GOT3 (cell line): ENCODE measurements around the gene OR56A4.

Experiments
- DNase-seq: peaks from one replicate; lab custom pipeline; 2025; ENCODE audit warnings: mixed read lengths; lab: John Stamatoyannopoulos, UW

Gene OR56A4, protein sequence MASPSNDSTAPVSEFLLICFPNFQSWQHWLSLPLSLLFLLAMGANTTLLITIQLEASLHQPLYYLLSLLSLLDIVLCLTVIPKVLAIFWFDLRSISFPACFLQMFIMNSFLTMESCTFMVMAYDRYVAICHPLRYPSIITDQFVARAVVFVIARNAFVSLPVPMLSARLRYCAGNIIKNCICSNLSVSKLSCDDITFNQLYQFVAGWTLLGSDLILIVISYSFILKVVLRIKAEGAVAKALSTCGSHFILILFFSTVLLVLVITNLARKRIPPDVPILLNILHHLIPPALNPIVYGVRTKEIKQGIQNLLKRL

DNA sequence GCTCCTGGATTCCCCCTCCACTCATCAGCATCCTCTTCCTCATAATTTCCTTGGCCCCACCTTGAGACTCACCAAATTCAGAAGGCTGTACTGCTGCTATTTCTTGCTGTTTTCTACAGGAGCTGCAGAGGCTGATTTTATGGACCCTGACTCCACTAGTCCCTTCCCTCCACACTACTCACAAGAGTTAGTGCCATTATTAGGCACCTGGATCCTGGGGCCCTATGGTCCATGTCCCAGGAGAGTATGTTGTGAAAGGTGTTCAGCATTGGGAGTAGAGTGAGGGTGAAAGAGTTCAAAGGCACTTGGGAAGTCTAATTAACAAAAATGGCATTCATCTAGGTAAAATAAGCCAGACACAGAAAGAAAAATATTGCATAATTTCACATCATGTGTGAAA is at the start of gene OR56A4:
OR56A4 (minus strand) TSS at position 101 of the 400 bp plus-strand sequence. CDS start 3,954 bp downstream, outside the sequence.
- DNase-seq = no peak

DNA sequence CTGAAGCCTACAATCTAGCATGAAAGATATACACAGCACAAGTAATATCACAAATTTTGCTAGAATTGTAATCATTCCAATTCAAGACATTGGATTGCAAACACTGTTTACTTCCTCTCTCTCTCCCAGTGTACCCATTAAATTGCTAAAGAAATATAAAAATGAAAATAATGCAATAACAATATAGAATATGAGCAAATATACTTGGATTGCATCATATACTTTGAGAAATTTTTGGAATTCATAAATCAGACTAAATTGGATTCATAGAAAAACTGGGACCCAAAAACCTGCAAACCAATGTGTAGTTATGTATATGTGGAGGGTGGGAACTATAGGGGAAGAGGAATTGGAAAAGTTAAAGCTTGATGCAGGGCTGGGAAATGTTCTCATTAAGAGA is 48.8 kb upstream of the OR56A4 start:
- no peak for DNase-seq

DNA sequence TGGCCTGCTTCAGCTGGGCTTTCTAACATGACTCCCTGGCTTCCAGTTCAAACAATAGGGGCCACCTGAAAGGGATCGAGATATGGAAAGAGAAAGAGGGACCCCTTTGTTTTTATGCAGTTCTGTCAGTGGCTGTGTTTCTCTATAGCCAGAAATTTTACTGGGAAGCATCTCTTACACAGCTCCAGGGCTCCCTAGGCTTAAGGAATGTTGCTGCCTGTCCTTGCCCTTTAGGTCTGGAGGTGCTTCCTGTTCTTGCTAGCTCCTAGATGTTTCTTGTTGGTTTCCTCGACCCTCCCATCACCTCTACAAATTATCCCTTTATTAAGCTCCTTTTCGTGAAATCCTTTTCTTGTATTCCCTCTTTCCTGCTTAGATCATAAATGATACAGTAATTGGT is 45.6 kb upstream of the OR56A4 start:
- no peak for DNase-seq

DNA sequence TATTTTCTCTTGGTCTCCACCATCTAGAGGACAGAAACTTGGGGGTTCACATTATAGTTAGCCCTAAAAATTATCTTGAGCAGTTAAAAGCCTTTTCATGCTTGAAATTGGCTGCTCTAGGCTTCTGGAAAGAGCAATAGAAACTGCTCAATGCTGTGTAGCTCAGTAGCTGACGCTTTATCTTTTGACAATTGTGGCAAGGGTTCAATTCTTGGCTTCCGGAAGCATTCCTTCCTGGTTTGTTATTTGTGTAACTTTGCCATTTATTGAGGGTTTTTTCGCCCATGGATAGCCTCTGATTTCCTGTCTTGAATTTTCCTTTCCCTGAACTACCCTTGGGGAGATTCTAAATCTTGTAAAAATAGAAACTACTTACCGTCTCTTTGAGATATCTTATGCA is 34.1 kb upstream of the OR56A4 start:
- DNase-seq = no peak

DNA sequence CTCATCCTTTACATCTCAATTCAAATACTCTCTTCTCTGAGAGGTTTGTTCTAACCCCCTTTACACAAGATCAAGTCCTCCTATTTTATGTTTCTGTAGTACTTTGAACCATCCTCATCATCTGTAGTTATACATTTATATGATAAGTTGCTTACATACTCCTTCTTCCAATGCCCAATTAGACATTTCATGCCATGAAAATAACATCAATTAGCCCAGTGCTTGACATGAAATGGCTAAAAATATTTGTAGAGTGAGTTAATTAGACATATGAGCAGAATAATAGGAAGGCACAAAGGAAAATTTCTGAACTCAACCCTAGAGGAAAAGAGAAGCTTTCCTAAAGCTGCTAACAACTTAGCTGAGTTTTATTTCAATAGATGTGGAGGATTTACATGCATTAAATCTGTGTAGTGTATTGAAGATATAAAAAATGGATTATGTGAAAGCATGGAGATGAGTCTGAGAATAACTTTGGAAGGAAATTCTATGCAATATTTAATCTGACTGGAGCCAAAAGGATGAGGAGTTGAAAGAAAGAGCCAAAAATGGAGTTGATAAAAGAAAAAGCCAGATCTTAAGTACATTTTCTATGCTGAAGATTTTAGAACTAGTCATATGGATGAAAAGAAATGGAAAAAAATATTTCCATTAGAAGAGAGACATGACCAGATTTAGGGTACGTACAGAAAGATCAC is 24.1 kb upstream of the OR56A4 start, which contains the start of gene OR56A1:
OR56A1 (minus strand) TSS at position 51 of the 698 bp plus-strand sequence. CDS start 3,066 bp downstream, outside the sequence.
- DNase-seq = no peak

DNA sequence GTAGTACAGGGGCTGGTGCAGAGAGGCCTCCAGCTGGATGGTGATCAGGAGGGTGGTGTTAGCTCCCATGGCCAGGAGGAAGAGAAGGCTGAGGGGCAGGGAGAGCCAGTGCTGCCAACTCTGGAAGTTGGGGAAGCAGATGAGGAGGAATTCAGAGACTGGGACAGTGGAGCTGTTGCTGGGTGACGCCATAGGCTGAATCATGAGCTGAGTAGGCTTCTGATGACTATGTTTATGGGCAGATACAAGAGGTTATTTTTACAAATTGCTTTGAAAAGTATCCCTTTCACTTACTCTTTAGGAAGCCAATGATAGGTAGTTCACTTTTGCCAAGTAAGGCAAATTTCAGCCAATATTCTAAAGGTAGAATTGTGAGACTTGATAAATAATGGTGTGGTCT is 20.8 kb upstream of the OR56A4 start:
- no peak for DNase-seq

DNA sequence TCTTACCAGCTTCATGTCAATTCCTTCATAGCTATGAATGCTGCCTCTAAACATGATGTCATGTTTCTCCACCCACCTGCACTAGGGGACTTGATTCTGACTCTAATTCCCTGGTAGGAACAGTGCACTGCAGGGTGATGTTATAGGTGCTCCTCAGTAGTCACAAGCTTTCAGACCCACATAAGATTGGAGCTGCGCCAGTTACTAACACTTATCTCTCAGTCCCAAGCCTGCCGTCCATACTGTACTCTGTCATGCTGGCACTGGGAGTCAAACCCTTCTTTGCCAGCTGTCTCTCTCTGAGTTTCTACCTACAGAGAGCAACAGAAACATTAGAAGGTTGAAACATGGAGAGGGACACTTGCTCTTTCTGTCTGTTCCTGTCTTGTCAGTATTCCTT is 18.3 kb upstream of the OR56A4 start:
- no peak for DNase-seq

DNA sequence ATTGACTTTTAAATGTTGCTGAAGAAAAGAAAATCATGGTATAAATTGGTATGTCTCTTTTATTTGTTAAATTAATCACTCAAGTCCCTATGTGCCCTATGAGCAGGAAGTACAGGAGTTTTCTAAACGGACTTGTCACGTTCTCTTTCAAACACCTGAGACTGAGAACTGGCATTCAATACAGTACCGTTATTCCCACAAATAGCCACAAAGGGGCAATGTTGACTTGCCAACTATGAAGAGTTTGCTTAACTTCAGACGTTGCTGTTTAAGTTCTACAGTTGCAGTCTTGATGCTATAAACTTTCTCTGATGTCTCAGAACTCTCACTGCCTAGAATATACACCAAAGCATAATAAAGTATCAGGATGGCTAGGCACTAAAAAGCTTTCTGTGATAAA is 16.2 kb upstream of the OR56A4 start:
- no peak for DNase-seq

DNA sequence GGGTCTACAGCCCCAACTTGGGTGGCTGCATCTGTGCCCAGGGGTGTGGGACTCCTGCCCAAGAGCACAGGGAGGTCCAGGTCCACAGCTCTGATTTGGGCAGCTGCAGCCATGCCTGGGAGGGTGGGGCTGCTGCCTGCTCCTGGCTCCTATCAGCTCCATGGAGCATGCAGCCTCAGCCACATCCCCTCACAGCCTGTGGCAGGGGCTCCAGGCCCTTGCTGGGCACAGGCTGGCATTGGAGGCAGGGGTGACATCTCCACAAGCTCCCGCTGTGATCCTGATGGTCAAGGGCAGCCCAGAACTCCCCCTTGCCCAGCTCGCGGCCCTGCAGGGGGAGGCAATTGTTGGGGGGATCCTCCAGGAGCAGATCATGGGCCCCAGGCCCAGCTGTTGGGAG is 6.3 kb upstream of the OR56A4 start:
- DNase-seq = no peak

DNA sequence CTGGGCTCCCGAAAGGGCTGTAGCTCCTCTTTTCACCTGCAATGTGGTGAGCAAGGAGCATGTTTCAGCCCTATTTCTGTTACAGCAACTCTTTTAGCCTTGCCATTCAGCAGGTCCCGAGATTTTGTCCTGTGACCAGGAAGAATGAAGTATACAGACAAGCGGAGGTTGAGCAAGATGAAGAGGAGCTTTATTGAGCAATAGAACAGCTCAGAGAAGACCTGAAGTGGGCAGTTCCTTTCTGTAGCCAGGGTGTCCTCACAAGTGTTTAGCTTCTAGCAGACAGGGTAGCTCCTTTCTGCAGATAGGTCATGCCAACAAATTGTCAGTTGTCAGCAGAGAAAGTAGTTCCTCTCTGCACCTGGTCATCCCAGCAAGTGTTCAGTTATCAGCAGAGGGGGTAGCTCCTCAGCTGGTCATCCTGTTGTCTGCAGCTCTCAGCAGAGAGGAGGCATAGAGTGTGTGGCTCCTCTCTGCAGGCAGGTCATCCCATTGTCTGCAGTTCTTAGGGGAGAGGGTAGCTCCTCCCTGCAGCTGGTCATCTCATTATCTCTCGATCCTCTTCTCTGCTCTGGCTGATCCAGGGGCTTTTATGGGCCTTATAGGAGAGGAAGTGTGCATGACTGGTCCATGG is 5.4 kb upstream of the OR56A4 start:
- DNase-seq = no peak

DNA sequence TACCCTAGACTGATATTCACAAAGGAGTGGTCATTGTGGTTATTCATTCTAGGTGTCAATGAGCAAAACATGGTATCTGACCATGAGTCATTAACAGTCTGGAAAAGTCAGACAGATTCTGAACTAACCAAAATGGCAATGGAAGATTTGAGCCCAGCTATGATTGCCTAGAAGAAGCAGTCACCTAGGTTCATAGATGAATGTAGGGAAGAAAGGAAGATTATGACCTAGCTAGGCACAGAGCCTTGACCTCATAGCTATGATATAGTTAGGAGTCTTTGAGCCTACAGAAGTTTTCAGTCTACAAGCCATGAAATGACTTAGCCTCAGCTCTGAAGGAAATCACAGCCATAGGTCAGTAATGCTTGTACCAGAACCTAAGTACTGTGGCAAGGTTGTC is 351 bp downstream of the OR56A4 start:
- no peak for DNase-seq

DNA sequence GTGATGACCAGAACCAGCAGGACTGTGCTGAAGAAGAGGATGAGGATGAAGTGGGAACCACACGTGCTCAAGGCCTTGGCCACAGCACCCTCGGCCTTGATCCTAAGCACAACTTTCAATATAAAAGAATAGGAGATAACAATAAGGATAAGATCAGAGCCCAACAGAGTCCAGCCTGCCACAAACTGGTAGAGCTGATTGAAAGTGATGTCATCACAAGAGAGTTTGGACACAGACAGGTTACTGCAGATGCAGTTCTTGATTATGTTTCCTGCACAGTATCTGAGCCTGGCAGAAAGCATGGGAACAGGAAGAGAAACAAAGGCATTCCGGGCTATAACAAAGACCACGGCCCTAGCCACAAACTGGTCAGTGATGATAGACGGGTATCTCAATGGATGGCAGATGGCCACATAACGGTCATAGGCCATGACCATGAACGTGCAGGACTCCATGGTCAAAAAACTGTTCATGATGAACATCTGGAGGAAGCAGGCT is 4.5 kb downstream of the OR56A4 start:
- DNase-seq = no peak

DNA sequence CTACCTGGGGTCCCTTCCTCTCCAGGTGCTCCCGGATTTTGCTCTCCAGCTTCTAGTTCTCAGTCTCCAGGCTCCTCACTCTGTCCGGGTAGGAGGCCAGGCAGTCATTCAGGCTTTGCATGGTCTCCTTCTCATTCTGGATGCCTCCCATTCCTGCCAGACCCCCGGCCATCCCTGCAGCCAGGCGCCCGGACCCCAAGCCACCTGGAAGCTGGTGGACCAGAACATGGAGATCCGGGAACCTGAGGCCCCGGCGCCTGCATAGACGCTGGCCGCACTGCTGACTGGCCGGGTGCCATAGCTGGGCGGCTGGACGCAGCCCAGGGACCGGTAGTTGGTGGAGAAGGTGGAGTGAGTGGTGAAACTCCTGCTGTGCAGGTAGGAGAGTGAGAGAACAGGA is 12.0 kb downstream of the OR56A4 start:
- DNase-seq = no peak

DNA sequence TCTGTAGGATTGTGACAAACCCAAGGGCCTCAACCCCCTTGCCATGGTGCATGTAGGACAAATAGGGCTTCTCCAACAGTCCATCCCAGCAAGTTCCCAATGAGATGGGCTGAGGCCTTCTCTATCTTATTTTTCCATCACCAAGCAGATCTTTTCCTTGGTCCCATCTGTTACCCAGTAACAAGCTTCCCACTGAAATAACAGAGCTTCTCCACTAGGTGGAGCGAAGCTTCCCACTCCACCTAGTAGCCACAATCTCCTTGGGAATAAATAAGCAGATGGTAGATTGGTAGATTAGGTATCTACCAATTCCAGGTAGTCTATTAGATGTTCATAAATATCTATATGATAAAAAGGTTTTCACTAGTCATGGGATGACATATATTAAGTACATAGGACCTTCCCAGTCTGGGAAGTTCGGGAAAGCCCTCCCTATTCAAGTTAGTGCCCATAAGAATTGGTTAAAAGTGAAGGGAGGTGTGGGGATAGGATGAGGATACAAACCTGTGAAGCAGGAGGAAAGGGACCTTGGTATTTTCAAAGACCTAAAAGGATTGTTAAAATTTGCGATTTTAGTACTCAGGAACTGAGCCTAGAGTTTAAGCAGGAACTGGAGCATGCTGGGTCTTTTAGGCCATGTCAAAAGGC is 14.0 kb downstream of the OR56A4 start:
- no peak for DNase-seq

DNA sequence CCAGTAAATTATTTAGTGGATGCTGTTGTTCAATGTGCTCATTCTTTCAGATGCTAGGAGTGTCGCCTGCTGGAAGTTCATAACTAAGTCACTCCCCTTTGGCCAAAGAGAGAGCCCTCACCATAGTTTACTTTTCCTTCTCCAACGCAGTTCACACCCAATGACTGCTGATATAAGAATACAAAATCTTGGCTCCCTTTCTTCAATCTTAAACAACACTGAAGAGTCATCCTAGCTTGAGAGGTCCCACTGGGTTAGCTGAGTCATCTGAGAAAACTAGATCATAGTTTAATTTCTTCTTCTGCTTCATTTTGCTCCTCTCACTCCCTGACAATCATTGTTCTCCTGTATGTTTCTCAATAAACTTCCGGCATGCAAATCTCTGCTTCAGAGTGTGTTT is 14.6 kb downstream of the OR56A4 start:
- DNase-seq = no peak

DNA sequence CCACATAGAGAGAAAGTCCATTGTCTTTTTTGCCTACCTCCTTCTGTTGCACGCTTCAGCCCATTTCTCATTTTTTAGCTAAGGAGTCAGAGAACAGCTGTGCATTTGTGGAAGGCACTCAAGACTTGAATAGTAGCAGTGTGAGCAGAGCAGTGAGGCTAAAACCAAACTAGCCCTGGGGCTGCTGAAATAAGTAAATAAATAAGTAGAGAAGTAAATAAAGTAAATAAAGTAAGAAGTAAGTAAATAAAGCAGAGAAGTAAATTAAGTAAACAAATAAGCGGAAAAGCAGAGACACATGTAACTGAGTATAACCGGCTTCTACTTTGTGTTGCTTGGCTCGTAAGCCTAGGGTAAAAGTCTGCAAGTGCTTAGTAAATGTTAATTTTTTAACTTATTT is 17.5 kb downstream of the OR56A4 start:
- no peak for DNase-seq

DNA sequence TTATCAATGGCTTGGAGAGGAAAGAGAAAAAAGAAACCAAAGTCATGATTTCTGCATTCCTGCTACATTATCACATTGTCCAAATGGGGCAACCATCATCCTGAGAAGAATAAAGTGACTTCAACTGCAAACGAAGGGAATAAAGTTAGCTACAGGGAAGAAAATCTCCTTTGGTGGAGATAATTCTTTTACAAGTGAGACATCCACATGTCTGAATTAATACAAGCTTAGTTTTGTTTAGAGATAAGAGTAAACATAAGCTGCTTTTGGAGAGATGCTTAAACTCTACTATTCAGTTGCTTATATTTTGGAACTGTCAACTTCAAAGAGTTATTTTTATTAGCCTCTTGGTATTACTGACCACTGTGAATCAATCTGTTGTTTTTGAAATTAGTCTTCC is 19.9 kb downstream of the OR56A4 start, which contains the start of gene OR52L1:
OR52L1 (minus strand) TSS at position 101 of the 400 bp plus-strand sequence; CDS start at position 46, 55 bp downstream.
- DNase-seq = no peak

DNA sequence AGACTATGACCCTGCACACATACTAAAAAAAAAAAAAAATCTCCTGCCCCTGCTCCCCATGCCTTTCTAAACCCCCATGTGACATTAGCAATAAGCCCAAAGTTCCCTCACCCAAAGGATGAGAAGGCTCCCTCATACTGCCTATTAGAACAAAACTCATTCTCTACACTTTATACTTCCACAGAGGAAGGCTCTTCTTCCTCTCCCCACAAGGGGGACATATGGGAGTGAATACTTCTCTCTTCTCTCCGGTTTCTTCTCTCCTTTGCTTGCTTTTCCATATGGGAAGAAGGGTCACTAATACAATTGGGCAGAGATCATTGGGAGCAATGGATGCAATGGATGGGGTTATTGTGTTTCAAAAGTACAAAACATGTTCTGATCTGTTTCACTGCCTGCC is 23.3 kb downstream of the OR56A4 start:
- no peak for DNase-seq

DNA sequence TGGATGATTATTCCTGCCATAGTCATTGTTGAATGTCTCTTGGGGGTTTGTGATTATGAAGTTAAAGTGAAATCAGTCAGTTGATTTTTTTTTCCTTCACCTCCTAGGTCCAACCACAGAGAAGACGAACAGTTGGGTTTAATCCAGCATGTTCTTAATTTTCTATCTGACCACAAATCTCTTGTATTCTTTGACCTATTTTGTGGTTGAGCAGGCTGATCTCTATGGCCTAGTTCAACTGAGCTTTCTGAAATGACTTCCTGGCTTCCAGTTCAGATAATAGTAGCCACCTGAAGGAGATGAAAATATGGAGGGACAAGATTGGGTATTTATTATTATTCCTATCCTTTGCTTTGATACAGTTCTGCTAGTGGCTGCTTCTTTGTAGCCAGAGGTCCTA is 33.2 kb downstream of the OR56A4 start:
- no peak for DNase-seq

DNA sequence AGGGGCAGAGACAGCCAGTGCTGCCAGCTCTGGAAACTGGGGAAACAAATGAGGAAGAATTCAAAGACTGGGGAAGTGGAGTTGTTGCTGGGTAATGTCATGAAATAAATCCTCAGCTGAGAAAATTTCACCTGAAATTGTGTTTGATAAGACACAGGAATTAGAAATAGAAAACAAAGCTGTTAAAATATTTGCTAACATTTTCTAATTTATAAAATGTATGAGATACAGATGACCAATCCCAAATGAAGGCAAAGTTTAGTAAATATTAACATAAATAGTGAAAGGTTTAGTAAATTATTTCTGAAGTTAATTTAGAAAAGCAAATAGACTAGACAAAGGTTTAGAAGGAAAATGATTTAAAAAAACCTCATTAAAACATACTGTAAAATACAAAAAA is 38.4 kb downstream of the OR56A4 start, which contains the start of gene OR56A5:
OR56A5 (minus strand) TSS at position 101 of the 400 bp plus-strand sequence; CDS start at position 101, 0 bp downstream.
- DNase-seq = no peak

DNA sequence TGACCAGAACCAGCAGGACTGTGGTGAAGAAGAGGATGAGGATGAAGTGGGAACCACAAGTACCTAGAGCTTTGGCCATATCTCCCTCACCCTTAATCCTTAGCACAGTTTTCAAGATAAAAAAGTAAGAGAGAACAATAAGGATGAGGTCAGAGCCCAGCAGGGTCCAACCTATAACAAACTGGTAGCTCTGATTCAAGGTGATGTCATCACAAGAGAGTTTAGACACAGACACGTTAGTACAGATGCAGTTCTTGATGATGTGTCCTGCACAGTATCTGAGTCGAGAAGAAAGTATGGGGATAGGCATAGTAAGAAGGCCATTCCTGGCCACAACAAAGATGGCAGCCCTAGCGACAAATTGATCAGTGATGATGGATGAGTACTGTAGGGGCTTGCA is 39.0 kb downstream of the OR56A4 start:
- DNase-seq = no peak

DNA sequence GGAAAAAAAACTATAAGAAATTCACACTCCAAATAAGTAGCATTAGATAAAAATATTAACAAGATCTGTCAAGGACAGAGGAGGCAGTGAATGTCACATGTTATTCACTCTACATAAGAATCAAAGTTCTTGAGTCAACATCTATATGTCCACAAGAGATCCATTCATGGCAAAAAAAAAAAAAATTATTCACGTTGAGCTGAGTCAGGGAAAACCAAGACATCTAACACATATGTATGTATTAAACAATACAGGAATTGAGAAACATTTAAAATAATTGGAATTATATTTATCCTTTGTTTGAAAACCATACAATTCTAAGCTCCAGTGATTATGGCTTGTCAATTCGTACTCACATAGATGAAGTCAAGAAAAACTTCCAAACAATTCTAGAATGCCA is 39.8 kb downstream of the OR56A4 start:
- no peak for DNase-seq
